22Rv1 (cell line): Measurements from ENCODE around the gene OSBPL2.

Experiments used
- ZFX ChIP-seq: fragments of 450-650 bp; IDR thresholded peaks from 2 replicates; pipeline ENCODE4 v1.6.1; 2017; ENCODE audit warnings: antibody characterized with exemption, borderline replicate concordance
- TF ChIP-seq, protein P1 (sequence below): fragments of 450-650 bp; IDR thresholded peaks from 2 replicates; pipeline ENCODE4 v1.5.1; 2017; ENCODE audit warnings: mild to moderate bottlenecking

DNA sequence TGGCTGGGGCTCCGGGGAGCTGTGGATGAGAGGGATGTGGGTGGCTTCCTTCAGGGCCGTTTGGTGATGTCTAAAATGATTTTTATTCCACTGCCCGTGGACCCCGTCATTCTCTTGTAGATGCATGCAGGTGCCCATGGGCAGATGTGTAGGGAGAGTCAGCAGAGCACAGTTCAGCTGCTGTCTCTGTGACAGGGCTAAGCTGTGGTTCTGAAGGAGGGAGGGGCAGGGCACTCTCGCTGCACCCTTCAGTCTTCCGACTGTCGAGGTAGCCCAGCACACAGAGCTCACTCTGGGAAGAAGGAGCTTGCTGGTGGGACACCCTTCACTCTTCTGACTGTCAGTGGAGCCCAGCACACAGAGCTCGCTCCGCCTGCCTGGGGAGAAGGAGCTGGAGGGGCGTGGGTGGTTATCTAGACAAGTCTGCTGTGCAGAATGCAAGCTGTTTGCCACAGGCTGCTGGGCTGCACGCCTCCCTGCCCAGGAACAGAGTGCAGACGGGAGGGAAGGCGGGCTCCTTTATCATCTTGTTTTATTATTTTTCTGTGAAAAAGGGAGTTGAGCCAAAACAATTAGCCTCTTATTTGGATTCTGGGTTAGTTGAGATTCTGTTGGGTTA, 36.1 kb downstream of the OSBPL2 start:
- TF ChIP-seq, protein P1, sequence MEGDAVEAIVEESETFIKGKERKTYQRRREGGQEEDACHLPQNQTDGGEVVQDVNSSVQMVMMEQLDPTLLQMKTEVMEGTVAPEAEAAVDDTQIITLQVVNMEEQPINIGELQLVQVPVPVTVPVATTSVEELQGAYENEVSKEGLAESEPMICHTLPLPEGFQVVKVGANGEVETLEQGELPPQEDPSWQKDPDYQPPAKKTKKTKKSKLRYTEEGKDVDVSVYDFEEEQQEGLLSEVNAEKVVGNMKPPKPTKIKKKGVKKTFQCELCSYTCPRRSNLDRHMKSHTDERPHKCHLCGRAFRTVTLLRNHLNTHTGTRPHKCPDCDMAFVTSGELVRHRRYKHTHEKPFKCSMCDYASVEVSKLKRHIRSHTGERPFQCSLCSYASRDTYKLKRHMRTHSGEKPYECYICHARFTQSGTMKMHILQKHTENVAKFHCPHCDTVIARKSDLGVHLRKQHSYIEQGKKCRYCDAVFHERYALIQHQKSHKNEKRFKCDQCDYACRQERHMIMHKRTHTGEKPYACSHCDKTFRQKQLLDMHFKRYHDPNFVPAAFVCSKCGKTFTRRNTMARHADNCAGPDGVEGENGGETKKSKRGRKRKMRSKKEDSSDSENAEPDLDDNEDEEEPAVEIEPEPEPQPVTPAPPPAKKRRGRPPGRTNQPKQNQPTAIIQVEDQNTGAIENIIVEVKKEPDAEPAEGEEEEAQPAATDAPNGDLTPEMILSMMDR: no peak
- TF ChIP-seq ZFX: no peak
